HG03066 (cell line): ENCODE data around the gene GULP1.

Experiments used
- ATAC-seq: cut with Tn5 transposase; IDR thresholded peaks from one replicate; pipeline ENCODE4 v1.9.1; 2021; ENCODE audit warnings: low read depth; ENCODE audit not compliant: unreplicated experiment

GULP1 gene

GRCh38 chr2:188365058-188365641 is 73.5 kb downstream of the GULP1 start:
- ATAC-seq = no peak

GRCh38 chr2:188367164-188367563 is 75.5 kb downstream of the GULP1 start:
- no peak for ATAC-seq

GRCh38 chr2:188369365-188369764 is 77.7 kb downstream of the GULP1 start:
- ATAC-seq = peak; percentile 75

GRCh38 chr2:188378371-188378950 is 86.8 kb downstream of the GULP1 start:
- no peak for ATAC-seq

- no peak for ATAC-seq
These were observed 88.1 kb downstream of the GULP1 start for GRCh38 chr2:188379748-188380147.

GRCh38 chr2:188380280-188380679 is 88.6 kb downstream of the GULP1 start:
- no peak for ATAC-seq

- ATAC-seq = no peak
These were observed 89.9 kb downstream of the GULP1 start for GRCh38 chr2:188381614-188382013.

- ATAC-seq = no peak
These were observed 90.4 kb downstream of the GULP1 start for GRCh38 chr2:188382107-188382506.

GRCh38 chr2:188383158-188383557 is 91.5 kb downstream of the GULP1 start:
- no peak for ATAC-seq

- ATAC-seq = no peak
These were observed 94.2 kb downstream of the GULP1 start for GRCh38 chr2:188385857-188386256.

GRCh38 chr2:188388831-188389230 is 97.2 kb downstream of the GULP1 start:
- ATAC-seq = no peak

- ATAC-seq = no peak
These were observed 99.7 kb downstream of the GULP1 start for GRCh38 chr2:188391354-188391753.

GRCh38 chr2:188394931-188395472 is 103.3 kb downstream of the GULP1 start:
- no peak for ATAC-seq

- ATAC-seq = no peak
These were observed 104.4 kb downstream of the GULP1 start for GRCh38 chr2:188395903-188396689.

- no peak for ATAC-seq
These were observed 107.5 kb downstream of the GULP1 start for GRCh38 chr2:188399159-188399558.

- no peak for ATAC-seq
These were observed 112.0 kb downstream of the GULP1 start for GRCh38 chr2:188403676-188404075.

GRCh38 chr2:188404341-188405004 is 112.8 kb downstream of the GULP1 start:
- no peak for ATAC-seq

- no peak for ATAC-seq
These were observed 114.7 kb downstream of the GULP1 start for GRCh38 chr2:188406414-188406813.

GRCh38 chr2:188410504-188411235 is 119.0 kb downstream of the GULP1 start:
- no peak for ATAC-seq

GRCh38 chr2:188412190-188412589 is 120.5 kb downstream of the GULP1 start:
- ATAC-seq = no peak
